ENCODE data around the gene CABCOCO1. TPM values are rescaled to one million over a fixed set of nuclear protein-coding genes. Genes with fewer than 3 reads are reported as not detected.

The CABCOCO1 gene
- total RNA-seq, 1 experiment from 2014 or later, result not detected

DNA sequence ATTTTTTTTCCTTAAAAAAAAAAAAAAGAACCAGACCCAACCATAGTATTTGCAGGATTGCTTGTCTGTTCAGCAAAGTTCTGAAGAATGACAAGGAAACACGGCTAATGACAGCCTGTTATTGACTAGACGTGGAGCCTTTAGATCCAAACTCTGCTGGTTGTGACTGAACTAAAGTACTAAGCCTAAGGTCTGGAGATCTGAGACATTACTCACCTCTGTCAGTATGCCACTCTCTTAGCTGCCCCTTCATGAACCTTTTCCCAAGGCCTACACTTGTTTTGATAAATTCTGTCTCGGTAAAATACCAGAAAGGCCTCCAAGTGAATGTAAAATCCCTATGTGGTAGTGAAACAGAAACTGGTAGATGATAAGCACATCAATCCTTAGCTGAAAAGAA is 101.0 kb downstream of the CABCOCO1 start:
- no peaks in the 10 kb centered on the region for H3K9me3 ChIP-seq (ENCODE audit: low read depth, low read length, poor library complexity, severe bottlenecking)
- H3K27me3 ChIP-seq (replicated peaks; ENCODE audit: insufficient read depth, low read depth, low read length, poor library complexity), result no peaks in the 10 kb centered on the region
- intact Hi-C loops (cut with micrococcal nuclease; ENCODE audit: unreplicated experiment), result no loop called here
- no TSS peak for BruUV-seq (replicated peaks)
- DNase-seq (ENCODE audit: low spot score), result no peak
- no peak for TF ChIP-seq EZH2 (IDR thresholded peaks at IDR 0.05; ENCODE audit: borderline replicate concordance, low read depth, low read length, poor library complexity, severe bottlenecking)
- TF ChIP-seq, protein P1, sequence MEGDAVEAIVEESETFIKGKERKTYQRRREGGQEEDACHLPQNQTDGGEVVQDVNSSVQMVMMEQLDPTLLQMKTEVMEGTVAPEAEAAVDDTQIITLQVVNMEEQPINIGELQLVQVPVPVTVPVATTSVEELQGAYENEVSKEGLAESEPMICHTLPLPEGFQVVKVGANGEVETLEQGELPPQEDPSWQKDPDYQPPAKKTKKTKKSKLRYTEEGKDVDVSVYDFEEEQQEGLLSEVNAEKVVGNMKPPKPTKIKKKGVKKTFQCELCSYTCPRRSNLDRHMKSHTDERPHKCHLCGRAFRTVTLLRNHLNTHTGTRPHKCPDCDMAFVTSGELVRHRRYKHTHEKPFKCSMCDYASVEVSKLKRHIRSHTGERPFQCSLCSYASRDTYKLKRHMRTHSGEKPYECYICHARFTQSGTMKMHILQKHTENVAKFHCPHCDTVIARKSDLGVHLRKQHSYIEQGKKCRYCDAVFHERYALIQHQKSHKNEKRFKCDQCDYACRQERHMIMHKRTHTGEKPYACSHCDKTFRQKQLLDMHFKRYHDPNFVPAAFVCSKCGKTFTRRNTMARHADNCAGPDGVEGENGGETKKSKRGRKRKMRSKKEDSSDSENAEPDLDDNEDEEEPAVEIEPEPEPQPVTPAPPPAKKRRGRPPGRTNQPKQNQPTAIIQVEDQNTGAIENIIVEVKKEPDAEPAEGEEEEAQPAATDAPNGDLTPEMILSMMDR (conservative IDR thresholded peaks at IDR 0.05; ENCODE audit: low read depth, low read length), result no peak
- no peak overlapping the region for H3K4me3 ChIP-seq (ENCODE audit: low read depth, low read length, poor library complexity, severe bottlenecking)
- no peak overlapping the region for H3K27ac ChIP-seq (ENCODE audit: low read depth, low read length, poor library complexity, severe bottlenecking)
- POLR2A ChIA-PET (ENCODE audit: low non-redundant PET), result no interaction called here
- no peaks in the 10 kb centered on the region for H3K36me3 ChIP-seq (ENCODE audit: insufficient read depth, low read length, poor library complexity, severe bottlenecking)
- CTCF ChIA-PET, result no interaction called here
- H3K4me1 ChIP-seq (ENCODE audit: insufficient read depth, low read length, poor library complexity, severe bottlenecking), result peaks cover 16% of the 10 kb centered on the region

DNA sequence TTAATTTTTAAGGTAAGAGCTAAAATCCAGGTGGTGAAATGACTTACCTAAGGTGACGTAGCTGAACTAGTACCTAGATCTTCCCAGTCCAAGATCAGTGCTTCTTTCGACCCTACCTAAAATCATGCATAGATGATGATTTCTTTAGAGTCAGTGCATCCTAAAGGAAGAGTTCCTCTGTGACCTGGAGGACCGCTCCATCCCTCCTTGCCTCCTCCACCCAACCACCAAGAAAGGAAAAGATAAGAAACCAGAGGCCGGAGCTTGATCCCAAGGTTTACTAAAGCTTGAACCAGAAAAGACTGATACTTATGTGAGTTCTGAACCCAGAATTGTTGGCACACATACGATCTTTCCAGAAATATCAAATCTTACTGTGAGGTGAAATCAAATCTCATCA is 101.8 kb downstream of the CABCOCO1 start:
- H3K27me3 ChIP-seq (replicated peaks; ENCODE audit: insufficient read depth, low read depth, low read length, poor library complexity), result no peaks in the 10 kb centered on the region
- H3K36me3 ChIP-seq (ENCODE audit: insufficient read depth, low read length, poor library complexity, severe bottlenecking), result no peaks in the 10 kb centered on the region
- H3K27ac ChIP-seq (ENCODE audit: low read depth, low read length, poor library complexity, severe bottlenecking), result no peak overlapping the region
- no peak overlapping the region for H3K4me3 ChIP-seq (ENCODE audit: low read depth, low read length, poor library complexity, severe bottlenecking)
- TF ChIP-seq EZH2 (IDR thresholded peaks at IDR 0.05; ENCODE audit: borderline replicate concordance, low read depth, low read length, poor library complexity, severe bottlenecking), result no peak
- TF ChIP-seq, protein P1 (conservative IDR thresholded peaks at IDR 0.05; ENCODE audit: low read depth, low read length), result no peak
- ChIA-PET CTCF (no interaction called here), POLR2A (ENCODE audit: low non-redundant PET) (no interaction called here)
- H3K4me1 ChIP-seq (ENCODE audit: insufficient read depth, low read length, poor library complexity, severe bottlenecking), result peaks cover 16% of the 10 kb centered on the region
- no peaks in the 10 kb centered on the region for H3K9me3 ChIP-seq (ENCODE audit: low read depth, low read length, poor library complexity, severe bottlenecking)
- intact Hi-C loops (cut with micrococcal nuclease; ENCODE audit: unreplicated experiment), result no loop called here
- DNase-seq (ENCODE audit: low spot score), result no peak
- BruUV-seq (replicated peaks), result no TSS peak

DNA sequence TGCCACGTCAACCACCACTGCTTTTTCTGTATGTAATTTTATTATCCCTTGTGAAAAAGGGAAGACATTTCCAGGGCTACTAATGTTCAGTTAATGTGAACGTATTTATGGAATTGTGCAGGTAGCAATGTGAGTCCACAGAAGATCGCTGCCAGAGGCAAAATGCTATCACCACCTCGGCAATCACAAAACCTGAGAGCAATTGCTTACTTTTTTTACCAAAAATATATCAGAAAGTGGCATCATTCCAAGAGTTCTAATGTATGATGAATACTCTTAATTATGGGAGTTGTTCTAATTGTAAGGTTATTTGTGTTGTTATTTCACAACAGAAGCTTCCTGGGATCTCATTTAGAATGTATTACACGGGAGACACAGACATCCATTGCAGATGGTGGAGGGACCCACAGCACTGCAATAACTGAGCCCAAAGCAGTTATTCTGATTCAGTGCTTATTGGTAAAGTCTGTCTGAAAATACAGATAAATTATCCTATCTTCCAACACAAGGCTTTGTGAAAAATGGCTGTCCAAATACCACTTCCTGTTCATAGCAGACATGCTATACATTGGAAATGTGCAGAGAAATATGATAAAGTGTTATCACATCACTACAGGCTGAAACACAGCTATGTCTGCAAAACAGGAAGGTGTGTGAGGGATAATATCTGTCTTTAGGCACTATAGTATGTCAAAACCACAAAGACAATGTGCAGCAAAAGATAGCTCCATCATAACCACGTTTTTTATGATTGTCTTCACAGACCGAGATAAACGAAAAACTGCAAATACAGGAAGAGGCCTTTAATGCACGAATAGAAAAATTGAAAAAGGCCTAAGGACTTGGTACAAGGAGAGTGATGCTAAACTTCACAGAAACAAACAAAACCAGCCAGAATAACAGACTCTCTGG is 102.7 kb downstream of the CABCOCO1 start:
- intact Hi-C loops (cut with micrococcal nuclease; ENCODE audit: unreplicated experiment), result no loop called here
- H3K9me3 ChIP-seq (ENCODE audit: low read depth, low read length, poor library complexity, severe bottlenecking), result no peaks in the 10 kb centered on the region
- POLR2A ChIA-PET (ENCODE audit: low non-redundant PET), result no interaction called here
- H3K27me3 ChIP-seq (replicated peaks; ENCODE audit: insufficient read depth, low read depth, low read length, poor library complexity), result no peaks in the 10 kb centered on the region
- H3K4me1 ChIP-seq (ENCODE audit: insufficient read depth, low read length, poor library complexity, severe bottlenecking), result peaks cover 16% of the 10 kb centered on the region
- TF ChIP-seq, protein P1 (conservative IDR thresholded peaks at IDR 0.05; ENCODE audit: low read depth, low read length), result no peak
- TF ChIP-seq EZH2 (IDR thresholded peaks at IDR 0.05; ENCODE audit: borderline replicate concordance, low read depth, low read length, poor library complexity, severe bottlenecking), result no peak
- H3K4me3 ChIP-seq (ENCODE audit: low read depth, low read length, poor library complexity, severe bottlenecking), result no peak overlapping the region
- no TSS peak for BruUV-seq (replicated peaks)
- CTCF ChIA-PET, result no interaction called here
- no peaks in the 10 kb centered on the region for H3K36me3 ChIP-seq (ENCODE audit: insufficient read depth, low read length, poor library complexity, severe bottlenecking)
- DNase-seq (ENCODE audit: low spot score), result no peak
- no peak overlapping the region for H3K27ac ChIP-seq (ENCODE audit: low read depth, low read length, poor library complexity, severe bottlenecking)

Measured in A673 (cell line).